Stimulated activated CD4-positive, alpha-beta T cell treated with anti-CD3 and anti-CD28 coated beads, Interleukin-15, amount 100 ng/mL, for 24 hours (primary cell): ENCODE results near the gene NUDC.

ENCODE experiments used
- DNase-seq: peaks from one replicate; pipeline ENCODE4 v3.0.0-alpha.2; 2020

Gene NUDC

GRCh38 chr1:26993237-26994019, 71.9 kb downstream of the NUDC start, which contains the start of gene TRNP1:
TRNP1 (plus strand) TSS chr1:26993692; CDS start chr1:26993787, 95 bp downstream.
- DNase-seq: peak; percentile 83

GRCh38 chr1:26994020-26994786, 72.7 kb downstream of the NUDC start:
- peak; percentile 50 for DNase-seq

DNA sequence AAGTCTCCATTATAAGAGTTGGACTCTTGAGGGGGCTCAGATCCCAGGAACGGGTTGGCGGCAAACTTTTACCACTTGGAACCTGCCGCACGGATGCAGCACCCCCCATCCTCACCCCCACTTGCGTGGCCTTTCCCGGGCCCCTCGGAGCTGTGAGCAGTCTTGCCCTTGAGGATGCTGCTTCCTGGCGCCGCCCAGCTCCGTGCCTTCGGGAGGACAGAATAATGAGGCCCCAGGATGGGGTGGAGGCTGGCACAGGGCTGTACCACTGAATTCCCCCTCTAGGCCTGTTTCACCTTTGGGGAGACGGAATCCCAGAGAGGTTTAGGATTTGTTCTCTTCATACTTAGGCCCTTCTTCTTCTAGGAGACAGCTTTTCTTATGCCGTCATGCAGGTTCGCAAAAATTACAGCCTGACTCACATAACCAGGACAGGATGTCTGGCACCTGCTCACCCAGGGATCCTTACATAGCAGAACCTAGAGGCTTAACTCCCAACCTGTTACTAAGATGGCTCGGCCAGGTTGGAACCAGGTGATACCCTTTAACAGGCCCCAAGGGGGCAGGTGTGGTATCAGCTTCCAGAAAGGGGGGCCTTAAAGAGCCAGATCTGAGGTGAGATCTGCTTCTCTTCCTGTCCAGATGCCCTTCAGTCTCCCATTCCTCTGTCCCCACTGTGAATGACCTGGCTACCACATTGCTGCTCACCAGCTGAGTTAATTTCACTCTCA, 73.4 kb downstream of the NUDC start:
- no peak for DNase-seq

GRCh38 chr1:26996024-26996423, 74.5 kb downstream of the NUDC start:
- DNase-seq: no peak
